ENCODE results near the gene SRD5A2. TPM values are rescaled to one million over a fixed set of nuclear protein-coding genes. Genes with fewer than 3 reads are reported as not detected.
"Not testable (repeated sequence)": the region's sequence is repeated elsewhere in the genome, so short reads cannot be mapped to it uniquely, and the experiment has no call there.

SRD5A2 gene
- total RNA-seq, 1 experiment from 2014 or later = not detected

DNA sequence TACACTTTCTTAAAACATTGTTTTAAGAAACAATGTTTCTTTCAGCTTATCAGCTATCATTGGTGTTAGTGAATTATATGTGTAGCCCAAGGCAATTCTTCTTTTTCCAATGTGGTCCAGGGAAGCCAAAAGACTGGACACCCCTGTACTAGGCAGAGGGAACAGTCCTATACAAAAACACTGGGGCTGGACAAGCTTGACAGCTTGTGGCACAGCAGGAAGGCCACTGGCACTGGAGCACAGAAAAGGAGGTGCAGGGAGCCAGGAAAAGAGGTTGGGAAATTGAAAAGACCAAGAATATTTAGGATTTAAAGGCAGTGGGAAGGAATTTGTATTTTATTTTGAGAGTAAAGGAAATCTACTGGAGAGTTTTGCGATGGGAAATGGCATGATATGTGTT lies 47.7 kb downstream of the SRD5A2 start:
- no peak for DNase-seq (ENCODE audit: low read depth)

- no peak for DNase-seq (ENCODE audit: low read depth)
Observed at GRCh38 chr2:31531101-31531500, 49.6 kb downstream of the SRD5A2 start.

DNA sequence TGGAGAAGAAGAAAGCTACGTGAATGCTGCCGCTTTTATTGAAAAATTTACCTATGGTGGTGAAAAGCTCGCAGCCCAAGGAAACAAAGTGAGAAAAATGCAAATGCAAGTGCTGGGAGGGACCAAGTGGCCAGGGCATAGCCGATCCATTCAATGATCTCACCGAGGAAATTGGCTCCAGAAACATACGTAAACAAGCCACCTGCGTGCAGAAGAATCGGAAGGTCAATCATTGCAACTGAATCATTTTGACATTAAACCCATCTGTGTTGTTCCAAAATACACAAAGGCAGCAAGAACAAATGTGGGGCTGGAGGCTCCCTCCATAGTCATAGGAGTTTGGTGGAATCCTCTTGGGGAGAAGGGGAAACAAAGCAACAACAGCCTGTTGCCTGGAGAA lies 51.5 kb downstream of the SRD5A2 start:
- DNase-seq (ENCODE audit: low read depth) = no peak

- no peak for DNase-seq (ENCODE audit: low read depth)
Observed at GRCh38 chr2:31528823-31529222, 51.9 kb downstream of the SRD5A2 start.

GRCh38 chr2:31526946-31527732 lies 53.6 kb downstream of the SRD5A2 start:
- no peak for DNase-seq (ENCODE audit: low read depth)

- no peak for DNase-seq (ENCODE audit: low read depth)
Observed at GRCh38 chr2:31525876-31526275, 54.9 kb downstream of the SRD5A2 start.

DNA sequence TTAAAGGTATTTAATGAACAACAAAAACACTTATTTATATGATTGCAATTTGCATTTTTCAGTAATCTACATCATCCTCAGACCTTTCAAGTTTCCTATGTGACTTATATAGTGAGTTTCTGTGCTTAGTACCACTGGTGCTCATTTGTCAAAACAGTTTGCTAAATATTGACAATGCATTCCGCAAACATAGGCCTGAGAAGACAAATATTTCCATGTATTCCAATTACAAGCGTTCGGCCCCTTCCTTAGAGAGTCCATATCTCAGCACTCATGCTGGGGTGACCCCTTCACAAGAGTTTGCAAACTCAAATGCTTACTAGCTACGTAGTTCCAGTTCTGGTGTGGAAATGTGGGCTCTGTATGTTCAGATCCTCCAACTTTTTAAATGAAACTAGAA lies 56.1 kb downstream of the SRD5A2 start:
- no peak for DNase-seq (ENCODE audit: low read depth)

- peak; percentile 49 for DNase-seq (ENCODE audit: low read depth)
Observed at GRCh38 chr2:31523871-31524492, 56.8 kb downstream of the SRD5A2 start.

DNA sequence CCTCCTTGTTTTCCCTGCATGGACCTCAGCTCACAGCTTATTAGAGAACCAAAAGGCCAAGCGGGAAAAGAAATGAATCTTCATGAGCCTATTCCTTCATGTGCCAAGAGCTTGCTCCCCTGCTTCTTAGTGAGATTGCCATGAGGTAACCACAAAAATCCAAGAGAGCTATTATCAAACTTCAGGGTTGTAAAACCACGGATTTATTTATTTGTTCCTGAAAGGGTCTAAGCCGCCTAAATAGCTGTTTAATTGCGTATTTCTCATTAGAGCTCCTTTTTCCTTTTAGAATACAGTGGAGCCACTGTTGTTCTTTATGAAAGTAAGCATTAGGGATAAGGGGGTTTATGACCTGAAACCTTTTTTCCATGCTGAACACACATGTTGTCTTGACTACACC lies 58.0 kb downstream of the SRD5A2 start:
- no peak for DNase-seq (ENCODE audit: low read depth)

DNA sequence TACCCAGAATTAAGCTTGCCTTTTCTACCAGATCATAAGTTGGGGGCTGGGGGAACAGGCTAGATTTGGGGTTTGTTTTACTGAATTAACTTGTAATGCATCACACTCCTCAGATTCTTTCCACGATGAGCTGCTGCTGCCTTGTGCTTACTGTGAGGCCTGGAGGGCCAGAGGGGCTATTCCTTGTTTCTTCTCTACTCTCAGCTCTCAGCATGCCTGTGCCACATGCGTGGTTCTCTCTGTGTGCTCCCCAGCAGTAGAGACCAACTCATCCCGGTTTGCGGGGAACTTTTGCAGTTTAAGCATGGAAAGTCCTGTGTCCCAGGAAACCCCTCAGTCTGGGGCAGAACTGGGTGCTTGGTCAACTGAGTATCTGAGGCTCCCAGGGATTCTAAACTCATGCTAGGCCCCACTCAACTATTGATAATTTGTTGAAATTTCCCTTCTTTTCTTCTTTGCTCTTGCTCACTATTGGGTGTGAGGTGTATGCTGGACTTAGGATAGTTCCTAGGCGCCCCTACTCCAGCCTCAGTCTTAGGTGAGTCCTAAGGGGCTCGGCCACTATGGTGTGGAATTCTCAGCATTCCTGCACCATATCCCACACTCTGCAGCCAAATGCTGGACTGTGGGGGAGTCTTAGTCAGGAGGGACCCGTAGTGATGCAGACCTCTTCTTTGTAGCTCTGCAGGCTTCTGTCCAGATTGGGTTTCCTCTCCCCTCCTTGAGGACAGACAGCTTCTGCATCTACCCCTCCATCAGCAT lies 63.1 kb downstream of the SRD5A2 start:
- no peak for DNase-seq (ENCODE audit: low read depth)

DNA sequence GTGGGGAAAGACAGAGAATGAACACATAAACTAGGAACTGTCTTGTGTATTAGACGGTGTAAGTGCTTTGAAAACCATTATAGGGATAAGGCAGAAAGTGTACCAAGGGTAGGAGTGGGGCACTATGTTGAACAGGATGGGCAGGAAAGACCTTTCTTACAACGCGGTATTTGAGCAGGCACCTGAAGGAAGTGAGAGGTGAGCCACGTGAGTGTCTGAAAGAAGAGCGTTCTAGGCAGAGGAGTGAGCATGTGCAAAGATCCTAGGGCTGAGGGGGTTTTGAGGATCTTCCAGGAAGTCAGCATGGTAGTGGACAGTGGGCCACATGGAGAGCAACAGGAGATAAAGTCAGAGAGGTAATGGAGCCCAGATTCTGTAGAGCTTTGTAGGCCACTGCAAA lies 65.2 kb downstream of the SRD5A2 start:
- DNase-seq (ENCODE audit: low read depth) = no peak

- DNase-seq (ENCODE audit: low read depth) = no peak
Observed at GRCh38 chr2:31513553-31513952, 67.2 kb downstream of the SRD5A2 start.

DNA sequence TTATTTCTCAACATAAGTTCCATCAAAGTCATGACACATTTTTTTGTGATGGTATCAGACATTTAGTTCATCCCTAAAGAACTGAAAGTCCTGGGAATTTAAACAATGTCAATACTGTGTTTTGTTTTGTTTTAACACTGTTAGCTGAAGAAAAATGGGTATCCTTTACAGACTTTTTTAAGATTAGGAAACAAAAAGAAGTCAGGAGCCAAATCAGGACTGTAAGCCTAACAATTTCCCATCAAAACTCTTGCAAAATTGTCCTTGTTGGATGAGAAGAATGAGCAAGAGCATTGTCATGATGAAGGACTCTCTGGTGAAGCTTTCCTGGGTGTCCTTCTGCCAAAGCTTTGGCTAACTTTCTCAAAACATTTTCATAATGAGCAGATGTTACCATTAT lies 69.4 kb downstream of the SRD5A2 start:
- no peak for DNase-seq (ENCODE audit: low read depth)

DNA sequence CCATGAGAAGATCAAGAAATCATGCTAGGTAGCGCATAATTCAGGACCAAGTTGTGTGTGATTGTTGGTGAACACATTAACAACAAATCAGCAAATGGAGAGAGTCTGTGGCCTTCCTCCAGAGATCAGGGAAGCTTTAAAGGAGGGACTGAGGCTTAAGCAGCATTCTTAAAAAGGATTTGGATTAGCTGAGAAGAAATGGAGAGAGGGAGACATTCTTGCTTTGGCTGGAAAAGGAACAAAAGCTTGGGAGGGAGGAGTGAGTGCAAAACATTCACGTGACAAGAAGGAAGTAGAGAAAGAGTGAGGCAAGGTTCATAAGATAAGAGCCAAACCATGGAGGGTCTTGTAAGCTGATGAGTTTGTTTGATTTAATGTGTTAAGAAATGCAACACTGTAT lies 75.6 kb downstream of the SRD5A2 start:
- DNase-seq (ENCODE audit: low read depth) = no peak

- no peak for DNase-seq (ENCODE audit: low read depth)
Observed at GRCh38 chr2:31504311-31504710, 76.4 kb downstream of the SRD5A2 start.

DNA sequence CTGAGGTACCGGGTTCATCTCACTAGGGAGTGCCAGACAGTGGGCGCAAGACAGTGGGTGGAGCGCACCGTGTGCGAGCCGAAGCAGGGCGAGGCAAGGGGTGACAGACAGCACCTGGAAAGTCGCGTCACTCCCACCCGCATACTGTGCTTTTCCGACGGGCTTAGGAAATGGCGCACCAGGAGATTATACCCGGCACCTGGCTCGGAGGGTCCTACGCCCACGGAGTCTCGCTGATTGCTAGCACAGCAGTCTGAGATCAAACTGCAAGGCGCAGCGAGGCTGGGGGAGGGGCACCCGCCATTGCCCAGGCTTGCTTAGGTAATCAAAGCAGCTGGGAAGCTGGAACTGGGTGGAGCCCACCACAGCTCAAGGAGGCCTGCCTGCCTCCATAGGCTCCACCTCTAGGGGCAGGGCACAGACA lies 84.3 kb downstream of the SRD5A2 start:
- DNase-seq (ENCODE audit: low read depth) = not testable (repeated sequence)

DNA sequence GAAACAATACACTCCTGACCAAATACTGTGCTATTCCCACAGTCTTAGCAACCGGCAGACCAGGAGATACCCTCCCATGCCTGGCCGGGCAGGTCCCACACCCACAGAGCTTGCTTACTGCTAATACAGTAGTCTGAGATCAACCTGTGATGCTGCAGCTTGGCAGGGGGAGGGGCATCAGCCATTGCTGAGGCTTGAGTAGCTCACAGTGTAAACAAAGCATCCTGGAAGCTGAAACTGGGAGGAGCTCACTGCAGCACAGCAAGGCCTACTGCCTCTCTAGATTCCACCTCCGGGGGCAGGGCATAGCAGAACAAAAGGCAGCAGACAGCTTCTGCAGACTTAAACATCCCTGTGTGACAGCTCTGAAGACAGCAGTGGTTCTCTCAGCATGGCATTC lies 91.4 kb downstream of the SRD5A2 start:
- DNase-seq (ENCODE audit: low read depth) = peak; percentile 25

- DNase-seq (ENCODE audit: low read depth) = no peak
Observed at GRCh38 chr2:31483246-31483645, 97.5 kb downstream of the SRD5A2 start.

DNA sequence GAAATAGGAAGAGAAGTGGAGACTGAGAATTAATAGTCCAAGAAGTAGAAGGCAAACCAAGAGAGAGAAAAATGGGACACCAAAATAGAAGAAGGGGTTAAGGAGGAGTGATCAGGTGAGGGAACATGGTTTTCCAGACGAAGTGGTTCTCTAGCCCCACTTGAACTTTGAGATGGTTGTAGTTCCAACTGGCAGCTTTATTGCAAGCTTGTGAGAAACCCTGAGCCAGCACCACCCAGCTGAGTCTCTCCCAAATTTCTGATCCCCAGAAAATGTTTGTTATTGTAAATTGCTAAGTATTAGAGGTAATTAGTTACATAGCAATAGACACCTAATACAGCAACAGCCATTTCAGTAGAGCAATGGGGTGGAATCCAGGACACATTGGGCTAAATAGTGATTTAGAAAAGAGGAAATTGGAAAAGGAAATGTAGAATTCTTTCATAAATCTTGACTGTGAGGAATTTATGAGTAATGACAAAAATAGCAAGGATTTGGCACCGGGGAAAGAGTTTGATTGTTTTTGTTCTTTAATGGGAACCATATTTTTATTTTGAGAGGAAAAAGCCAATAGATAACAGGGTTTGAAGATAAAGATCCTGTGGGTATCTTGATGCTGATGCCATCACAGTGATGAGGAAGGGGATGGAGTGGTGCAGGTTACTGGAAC lies 104.1 kb downstream of the SRD5A2 start:
- DNase-seq (ENCODE audit: low read depth) = peak; percentile 10

- DNase-seq (ENCODE audit: low read depth) = peak; percentile 57
Observed at GRCh38 chr2:31475692-31476091, 105.0 kb downstream of the SRD5A2 start.

GRCh38 chr2:31474296-31474695 lies 106.4 kb downstream of the SRD5A2 start:
- DNase-seq (ENCODE audit: low read depth) = no peak

Data from M059J (cell line).